ENCODE measurements around the gene CHAC1. TPM values are rescaled to one million over a fixed set of nuclear protein-coding genes. Genes with fewer than 3 reads are reported as not detected.
"Not testable (repeated sequence)": the region's sequence is repeated elsewhere in the genome, so short reads cannot be mapped to it uniquely, and the experiment has no call there.

The CHAC1 gene
- total RNA-seq, 2 experiments from 2014 or later = 19.8 to 20.2 TPM

DNA sequence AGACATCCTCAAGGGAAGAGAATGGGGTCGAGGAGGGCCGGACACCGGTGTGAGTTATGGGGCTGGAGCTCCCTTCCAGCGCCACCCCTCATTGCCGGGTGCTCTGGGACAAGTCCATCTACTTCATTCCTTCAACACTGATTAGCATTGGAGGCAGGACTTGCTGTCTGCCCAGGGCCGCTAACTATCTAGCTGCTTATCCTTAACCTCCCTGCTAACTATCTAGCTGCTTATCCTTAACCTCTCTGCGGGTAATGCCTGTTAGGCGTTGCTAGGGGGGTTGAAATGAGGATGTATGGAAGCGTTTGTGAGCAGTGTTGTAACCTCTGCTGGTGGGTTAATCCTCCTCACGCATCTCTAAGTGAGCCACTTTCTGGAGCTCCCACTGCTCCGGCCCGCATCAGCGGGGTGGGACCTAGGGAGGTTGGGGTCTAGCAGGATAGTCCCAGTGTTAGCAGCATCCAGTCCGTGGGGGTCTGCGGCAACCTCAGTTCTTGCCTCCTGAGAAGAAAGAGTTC is 10.9 kb upstream of the CHAC1 start:
- H3K4me3 Mint-ChIP-seq = peak overlapping the region; percentile 82
- no peaks in the 10 kb centered on the region for H3K9me3 Mint-ChIP-seq
- CTCF ChIA-PET = interaction anchor here (0.7 to 4.4 kb wide), 14 partner anchors 10 to 265 kb away, joined by 3 to 52 read pairs (median 4); partner anchors contain the start of genes CHAC1, DLL4 and VPS18
- no peaks in the 10 kb centered on the region for H3K36me3 Mint-ChIP-seq (ENCODE audit: low read depth)
- intact Hi-C loops (cut with micrococcal nuclease) = loop anchor here (1.0 to 5.0 kb wide), 5 partner anchors 11 to 548 kb away; partner anchors contain the start of genes CHAC1 and NDUFAF1
- peak overlapping the region; percentile 73 for H3K27ac Mint-ChIP-seq
- peaks cover 32% of the 10 kb centered on the region for H3K4me1 Mint-ChIP-seq (ENCODE audit: low read depth)
- no peaks in the 10 kb centered on the region for H3K27me3 Mint-ChIP-seq (ENCODE audit: low read depth)
- no peak for DNase-seq

DNA sequence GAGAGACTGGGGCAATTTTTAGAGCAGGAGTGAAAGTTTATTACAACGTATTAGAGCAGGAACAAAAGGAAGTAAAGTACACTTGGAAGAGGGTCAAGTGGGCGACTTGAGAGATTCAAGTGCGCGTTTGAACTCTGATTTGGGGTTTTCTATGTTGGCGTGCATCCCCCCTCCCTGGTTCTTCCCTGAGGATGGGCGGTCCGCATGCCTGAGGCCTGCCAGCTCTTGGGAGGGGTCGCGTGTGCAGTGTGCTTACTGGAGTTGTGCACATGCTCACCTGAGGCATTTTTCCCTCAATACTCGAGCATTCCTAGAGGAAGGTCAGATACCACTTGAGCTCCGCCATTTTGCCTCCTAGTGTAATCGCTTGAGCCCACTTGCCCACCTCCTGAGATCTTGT is 10.4 kb upstream of the CHAC1 start:
- Mint-ChIP-seq H3K27me3 (ENCODE audit: low read depth) (no peaks in the 10 kb centered on the region), H3K36me3 (ENCODE audit: low read depth) (no peaks in the 10 kb centered on the region), H3K9me3 (no peaks in the 10 kb centered on the region), H3K27ac (peak overlapping the region; percentile 73), H3K4me3 (peak overlapping the region; percentile 82), H3K4me1 (ENCODE audit: low read depth) (peaks cover 32% of the 10 kb centered on the region)
- intact Hi-C loops (cut with micrococcal nuclease) = loop anchor here (1.0 to 5.0 kb wide), 5 partner anchors 10 to 547 kb away; partner anchors contain the start of genes CHAC1 and NDUFAF1
- CTCF ChIA-PET = interaction anchor here (0.6 to 4.4 kb wide), 9 partner anchors 9 to 437 kb away, joined by 3 to 52 read pairs (median 7); partner anchors contain the start of genes CHAC1, DLL4 and VPS18
- DNase-seq = no peak

DNA sequence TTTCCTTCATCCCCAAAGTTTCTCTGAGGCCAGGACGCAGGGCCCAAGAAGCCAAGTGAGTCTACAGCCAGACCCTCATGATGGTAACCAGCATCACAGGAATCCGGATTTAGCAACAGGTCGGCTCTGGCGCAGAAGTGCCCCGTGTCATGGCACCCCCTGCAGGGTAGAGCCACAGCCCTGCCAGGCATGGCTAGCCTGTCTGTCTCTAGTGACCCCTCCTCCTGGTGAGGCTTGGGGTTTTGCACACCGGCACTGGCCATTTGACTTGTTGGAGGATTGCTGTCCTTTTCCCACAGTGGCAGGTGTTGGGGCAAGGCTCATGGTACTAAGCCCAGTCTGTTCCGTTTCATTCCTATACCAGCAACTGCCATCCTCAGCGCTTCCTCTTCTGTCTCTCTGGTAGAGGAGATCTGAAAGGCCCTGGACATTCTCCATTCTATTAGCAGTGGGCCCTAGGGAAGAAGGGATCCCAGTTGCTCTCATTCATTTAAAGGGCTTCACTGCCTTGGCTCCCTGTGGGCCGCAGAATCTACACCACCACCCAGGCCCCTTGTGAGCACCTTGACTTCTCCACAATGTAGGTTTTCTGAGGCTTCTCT is 9.4 kb upstream of the CHAC1 start:
- Mint-ChIP-seq H3K36me3 (ENCODE audit: low read depth) (no peaks in the 10 kb centered on the region), H3K4me3 (peak overlapping the region; percentile 82), H3K4me1 (ENCODE audit: low read depth) (peaks cover 32% of the 10 kb centered on the region), H3K27ac (no peak overlapping the region), H3K9me3 (no peaks in the 10 kb centered on the region), H3K27me3 (ENCODE audit: low read depth) (no peaks in the 10 kb centered on the region)
- no peak for DNase-seq
- CTCF ChIA-PET = interaction anchor here (0.6 kb wide), 2 partner anchors 438 to 762 kb away, joined by 3 to 4 read pairs; no protein-coding TSS in a partner anchor
- intact Hi-C loops (cut with micrococcal nuclease) = loop anchor here (5.0 kb wide), 3 partner anchors 78 to 458 kb away; partner anchors contain the start of gene NDUFAF1

DNA sequence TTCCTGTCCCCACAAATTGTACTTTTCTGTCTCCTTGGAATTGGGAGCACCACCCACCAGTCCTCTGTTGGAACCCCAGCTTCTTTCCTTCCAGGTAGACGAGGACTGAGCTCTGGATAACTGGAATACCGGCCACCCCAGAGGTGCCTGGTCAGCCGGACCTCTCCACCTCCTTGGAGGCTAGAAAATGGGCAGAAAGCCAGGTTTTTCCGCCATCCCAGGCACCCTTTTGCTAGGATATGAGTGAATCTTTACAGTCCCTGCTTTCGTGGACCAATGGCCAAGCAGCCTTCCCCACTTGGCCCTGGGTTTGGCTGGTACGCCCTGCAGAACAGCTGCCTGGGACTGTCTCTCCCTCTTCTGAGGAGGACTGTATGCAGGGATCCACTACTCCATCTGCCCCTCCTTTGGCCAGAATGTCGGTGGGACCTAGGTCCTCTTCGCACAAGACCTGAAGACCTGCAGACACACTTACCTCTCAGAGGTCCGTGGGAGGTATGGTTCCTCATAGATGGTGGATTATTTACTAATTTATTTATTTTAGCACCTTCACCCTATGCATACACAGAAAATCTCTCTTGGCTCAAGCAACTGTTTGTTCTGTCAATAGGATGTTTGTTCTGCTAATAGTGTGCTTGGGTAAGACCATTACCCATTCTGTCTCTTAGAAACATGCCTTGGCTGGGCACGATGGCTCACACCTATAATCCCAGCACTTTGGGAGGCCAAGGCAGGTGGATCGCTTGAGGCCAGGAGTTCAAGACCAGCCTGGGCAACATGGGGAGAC is 8.6 kb upstream of the CHAC1 start:
- CTCF ChIA-PET = interaction anchor here (1.4 kb wide), 1 partner anchor 14 kb away, joined by 5 read pairs; no protein-coding TSS in a partner anchor
- no peak overlapping the region for H3K27ac Mint-ChIP-seq
- no peaks in the 10 kb centered on the region for H3K27me3 Mint-ChIP-seq (ENCODE audit: low read depth)
- DNase-seq = no peak
- H3K9me3 Mint-ChIP-seq = no peaks in the 10 kb centered on the region
- no peaks in the 10 kb centered on the region for H3K36me3 Mint-ChIP-seq (ENCODE audit: low read depth)
- peaks cover 32% of the 10 kb centered on the region for H3K4me1 Mint-ChIP-seq (ENCODE audit: low read depth)
- H3K4me3 Mint-ChIP-seq = no peak overlapping the region
- intact Hi-C loops (cut with micrococcal nuclease) = loop anchor here (5.0 kb wide), 3 partner anchors 78 to 458 kb away; partner anchors contain the start of gene NDUFAF1

DNA sequence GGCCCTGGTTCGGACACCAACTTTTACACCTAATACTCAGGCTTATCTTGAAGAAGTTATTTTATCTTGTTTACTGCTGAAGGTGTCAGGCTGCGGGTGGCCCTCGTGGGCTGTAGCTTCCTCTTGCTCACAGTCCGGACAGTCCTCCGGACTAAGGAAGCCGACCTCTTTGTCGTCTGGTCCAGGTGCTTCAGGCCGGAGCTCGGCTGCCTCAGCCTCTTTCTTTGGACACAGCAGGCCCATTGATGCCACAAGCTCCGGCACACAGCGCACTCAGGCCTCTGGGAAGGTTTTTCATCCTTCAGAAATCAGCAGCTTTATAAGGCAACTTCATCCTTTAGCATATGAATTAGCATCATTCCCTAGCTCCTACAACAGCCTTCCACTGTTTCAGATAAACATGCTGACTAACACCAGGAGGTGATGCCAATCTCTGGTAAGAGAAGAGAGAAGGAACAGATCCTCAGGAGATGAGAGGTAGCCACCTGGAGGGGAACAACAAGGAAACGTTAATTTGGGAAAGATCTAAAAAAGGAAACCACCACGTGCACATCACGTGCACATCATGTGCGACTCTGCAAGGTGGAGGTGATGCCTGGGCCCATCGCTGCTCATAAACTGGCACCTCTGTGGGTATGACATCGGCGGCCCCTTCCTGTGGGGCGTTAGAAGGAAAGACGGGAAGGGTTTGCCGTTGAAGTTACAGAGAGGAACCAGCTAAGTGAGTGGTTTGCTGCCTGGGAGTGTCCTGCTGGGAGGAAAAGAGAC is 4.4 kb upstream of the CHAC1 start:
- Mint-ChIP-seq H3K27me3 (ENCODE audit: low read depth) (no peaks in the 10 kb centered on the region), H3K9me3 (no peaks in the 10 kb centered on the region), H3K4me3 (no peak overlapping the region), H3K36me3 (ENCODE audit: low read depth) (peaks cover 5% of the 10 kb centered on the region), H3K4me1 (ENCODE audit: low read depth) (peaks cover 14% of the 10 kb centered on the region), H3K27ac (no peak overlapping the region)
- CTCF ChIA-PET = interaction anchor here (6.9 kb wide), 1 partner anchor 8 kb away, joined by 50 read pairs; no protein-coding TSS in a partner anchor
- intact Hi-C loops (cut with micrococcal nuclease) = no loop called here
- DNase-seq = no peak

DNA sequence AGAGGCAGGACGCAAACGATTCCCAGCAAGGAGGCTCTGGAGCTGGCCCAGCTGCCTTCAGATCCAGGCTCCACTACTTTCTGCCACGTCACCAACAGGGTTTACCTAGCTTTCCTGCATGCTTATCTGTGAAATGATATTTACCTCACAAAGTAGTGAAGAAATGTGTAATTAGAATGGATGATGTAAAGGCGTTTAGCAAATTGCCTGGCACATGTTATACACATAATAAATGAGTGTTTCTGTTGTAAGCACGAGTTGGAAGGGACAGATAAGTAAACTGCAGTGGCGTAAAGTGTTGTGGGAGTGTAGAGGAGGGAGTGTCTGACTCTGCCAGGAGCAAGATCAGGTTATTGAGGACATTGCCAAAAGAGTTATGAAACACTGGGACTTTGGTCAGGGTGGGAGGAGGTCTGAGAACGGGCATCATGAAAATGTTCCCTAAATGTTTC is 3.5 kb upstream of the CHAC1 start:
- no peak for DNase-seq
- no peak overlapping the region for H3K27ac Mint-ChIP-seq
- no peaks in the 10 kb centered on the region for H3K9me3 Mint-ChIP-seq
- no peaks in the 10 kb centered on the region for H3K27me3 Mint-ChIP-seq (ENCODE audit: low read depth)
- H3K4me3 Mint-ChIP-seq = no peak overlapping the region
- peaks cover 22% of the 10 kb centered on the region for H3K4me1 Mint-ChIP-seq (ENCODE audit: low read depth)
- CTCF ChIA-PET = interaction anchor here (6.9 kb wide), 1 partner anchor 8 kb away, joined by 50 read pairs; no protein-coding TSS in a partner anchor
- intact Hi-C loops (cut with micrococcal nuclease) = loop anchor here (5.0 kb wide), 1 partner anchor 1023 kb away; the partner anchor contains the start of gene EHD4
- peaks cover 13% of the 10 kb centered on the region for H3K36me3 Mint-ChIP-seq (ENCODE audit: low read depth)

DNA sequence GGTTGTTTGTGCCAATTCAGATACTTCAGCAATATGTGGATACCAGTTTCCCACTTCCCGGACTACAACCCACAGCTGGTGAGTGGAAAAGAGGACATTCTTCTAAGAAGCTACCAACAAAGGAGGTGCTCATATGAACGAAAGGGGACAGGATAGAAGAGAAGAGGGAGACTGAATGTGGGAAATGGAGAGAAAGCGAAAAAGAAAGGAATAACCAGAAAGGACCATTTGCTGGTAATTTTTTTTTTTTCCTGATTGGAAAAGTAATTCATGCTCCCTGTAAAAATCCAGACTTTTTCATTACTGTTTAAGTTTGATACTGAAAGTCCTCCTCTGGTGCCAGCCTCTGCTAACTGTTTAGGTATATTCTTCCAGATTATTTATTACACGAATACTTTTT is 1.5 kb upstream of the CHAC1 start:
- Mint-ChIP-seq H3K4me1 (ENCODE audit: low read depth) (peaks cover 33% of the 10 kb centered on the region), H3K27ac (peak overlapping the region; percentile 93), H3K9me3 (no peaks in the 10 kb centered on the region), H3K36me3 (ENCODE audit: low read depth) (peaks cover 30% of the 10 kb centered on the region), H3K27me3 (ENCODE audit: low read depth) (no peaks in the 10 kb centered on the region), H3K4me3 (peak overlapping the region; percentile 94)
- DNase-seq = no peak
- intact Hi-C loops (cut with micrococcal nuclease) = loop anchor here (2.0 to 5.0 kb wide), 3 partner anchors 145 to 1021 kb away; partner anchors contain the start of genes DNAJC17, EHD4, INO80 and ZFYVE19
- CTCF ChIA-PET = interaction anchor here (0.8 to 6.9 kb wide), 5 partner anchors 10 to 238 kb away, joined by 3 to 50 read pairs (median 4); no protein-coding TSS in a partner anchor

DNA sequence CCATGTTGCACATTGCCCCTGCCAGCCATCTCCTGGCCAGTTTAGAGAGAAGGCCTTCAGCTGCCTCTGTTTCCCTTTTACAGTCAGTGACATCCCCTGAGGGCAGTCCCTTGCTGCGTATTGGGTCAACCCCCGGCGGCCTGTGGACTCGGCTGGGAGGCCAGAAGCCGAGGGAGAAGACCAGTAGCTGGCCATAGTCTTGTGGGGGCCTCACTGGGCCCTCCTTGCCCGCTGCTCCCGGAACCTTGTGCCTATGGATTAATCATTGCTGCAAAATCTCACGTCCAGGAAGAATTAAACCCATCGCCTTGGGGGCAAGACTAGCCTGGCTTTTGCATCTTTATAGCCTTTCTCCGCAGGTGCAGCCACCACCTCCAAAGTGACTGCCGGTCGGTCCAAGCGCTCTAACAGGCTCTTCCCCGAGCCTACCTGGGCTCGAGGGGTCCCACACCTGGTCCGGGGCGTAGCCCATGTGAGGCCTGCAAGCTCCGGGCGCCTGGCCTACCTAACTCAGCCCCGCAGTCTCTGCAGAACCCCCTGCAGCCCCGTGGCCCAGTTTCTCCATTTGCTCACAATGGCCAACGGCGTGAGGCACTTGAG is 870 bp upstream of the CHAC1 start:
- H3K27ac Mint-ChIP-seq = peak overlapping the region; percentile 93
- intact Hi-C loops (cut with micrococcal nuclease) = loop anchor here (2.0 to 5.0 kb wide), 3 partner anchors 146 to 1020 kb away; partner anchors contain the start of genes DNAJC17, EHD4, INO80 and ZFYVE19
- CTCF ChIA-PET = interaction anchor here (0.8 to 6.9 kb wide), 5 partner anchors 11 to 237 kb away, joined by 3 to 50 read pairs (median 9); no protein-coding TSS in a partner anchor
- H3K9me3 Mint-ChIP-seq = no peaks in the 10 kb centered on the region
- H3K36me3 Mint-ChIP-seq (ENCODE audit: low read depth) = peaks cover 30% of the 10 kb centered on the region
- peak overlapping the region; percentile 94 for H3K4me3 Mint-ChIP-seq
- H3K4me1 Mint-ChIP-seq (ENCODE audit: low read depth) = peaks cover 33% of the 10 kb centered on the region
- no peaks in the 10 kb centered on the region for H3K27me3 Mint-ChIP-seq (ENCODE audit: low read depth)
- DNase-seq = no peak

DNA sequence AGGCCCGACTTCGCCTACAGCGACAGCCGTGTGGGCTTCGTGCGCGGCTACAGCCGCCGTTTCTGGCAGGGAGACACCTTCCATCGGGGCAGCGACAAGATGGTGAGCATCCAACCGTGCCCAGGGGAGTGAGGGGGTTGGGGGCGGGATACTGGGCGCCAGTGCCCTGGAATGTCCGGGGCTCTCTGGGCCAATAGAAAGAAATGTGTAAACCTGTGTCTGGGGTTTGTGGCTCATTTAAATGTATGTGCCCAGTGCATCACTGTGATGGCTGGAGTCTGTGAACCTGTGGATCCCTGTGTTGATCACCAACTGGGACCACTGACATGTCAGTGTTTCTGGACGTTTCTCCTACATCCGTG is 423 bp downstream of the CHAC1 start:
- Mint-ChIP-seq H3K27me3 (ENCODE audit: low read depth) (no peaks in the 10 kb centered on the region), H3K36me3 (ENCODE audit: low read depth) (peaks cover 32% of the 10 kb centered on the region), H3K27ac (peak overlapping the region; percentile 89), H3K4me3 (peak overlapping the region; percentile 94), H3K4me1 (ENCODE audit: low read depth) (peaks cover 35% of the 10 kb centered on the region), H3K9me3 (no peaks in the 10 kb centered on the region)
- no peak for DNase-seq
- intact Hi-C loops (cut with micrococcal nuclease) = loop anchor here (1.0 to 5.0 kb wide), 9 partner anchors 11 to 1019 kb away; partner anchors contain the start of genes CHP1, DNAJC17, EHD4 and INO80
- CTCF ChIA-PET = interaction anchor here (0.6 to 6.9 kb wide), 8 partner anchors 12 to 128 kb away, joined by 3 to 50 read pairs (median 3); partner anchors contain the start of gene VPS18

DNA sequence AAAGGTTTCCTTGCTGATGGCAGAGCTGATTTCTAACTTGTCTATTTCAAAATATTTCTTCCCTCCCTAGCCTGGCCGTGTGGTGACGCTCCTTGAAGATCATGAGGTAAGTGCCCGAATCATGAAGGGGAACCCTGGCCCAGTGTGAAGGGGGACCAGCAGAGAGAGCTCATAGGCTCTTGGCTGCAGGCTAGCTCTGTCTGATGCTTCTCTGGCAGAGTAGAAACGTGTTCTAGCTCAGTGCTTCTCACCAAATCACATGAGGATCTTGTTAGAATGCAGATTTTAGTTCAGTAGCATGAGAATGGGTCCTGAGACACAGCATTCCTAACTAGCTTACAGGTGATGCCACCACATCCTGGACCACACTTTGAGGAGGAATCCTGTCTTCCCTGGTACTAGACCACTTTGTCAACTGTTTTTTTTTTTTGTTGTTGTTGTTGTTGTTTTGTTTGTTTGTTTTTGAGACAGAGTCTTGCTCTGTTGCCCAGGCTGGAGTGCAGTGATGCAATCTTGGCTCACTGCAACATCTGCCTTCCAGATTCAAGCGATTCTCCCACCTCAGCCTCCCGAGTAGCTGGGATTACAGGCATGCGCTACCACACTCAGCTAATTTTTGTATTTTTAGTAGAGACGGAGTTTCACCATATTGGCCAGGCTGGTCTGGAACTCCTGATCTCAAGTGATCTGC is 1.0 kb downstream of the CHAC1 start:
- not testable (repeated sequence) for H3K9me3 Mint-ChIP-seq; DNase-seq; H3K27me3 Mint-ChIP-seq (ENCODE audit: low read depth)
- intact Hi-C loops (cut with micrococcal nuclease) = loop anchor here (5.0 kb wide), 1 partner anchor 1018 kb away; the partner anchor contains the start of gene EHD4
- Mint-ChIP-seq H3K36me3 (ENCODE audit: low read depth) (peaks cover 32% of the 10 kb centered on the region), H3K4me1 (ENCODE audit: low read depth) (peaks cover 35% of the 10 kb centered on the region), H3K27ac (peak overlapping the region; percentile 89), H3K4me3 (peak overlapping the region; percentile 94)
- CTCF ChIA-PET = interaction anchor here (0.6 to 6.9 kb wide), 7 partner anchors 13 to 129 kb away, joined by 3 to 50 read pairs (median 3); no protein-coding TSS in a partner anchor

All from activated naive CD4-positive, alpha-beta T cell treated with anti-CD3 and anti-CD28 coated beads for 36 hours (primary cell).